Breast epithelium (tissue), 3 donors: ENCODE data around the gene CAMK1G.

Source experiments
- CTCF ChIP-seq, 3 donors: fragments of 450-650 bp; IDR thresholded peaks; one replicate each; pipeline ENCODE4 v1.5.1; 2016 to 2017; ENCODE audit warnings: antibody characterized with exemption in 3 of 3, mild to moderate bottlenecking in 3 of 3, moderate library complexity in 3 of 3
- POLR2A ChIP-seq: fragments of 450-650 bp; IDR thresholded peaks from one replicate; pipeline ENCODE4 v1.6.1; 2016; ENCODE audit warnings: antibody characterized with exemption, mild to moderate bottlenecking, moderate library complexity

GRCh38 chr1:209580577-209580976 lies 2.9 kb upstream of the CAMK1G start:
- TF ChIP-seq CTCF (IDR thresholded peaks at IDR 0.05): no peak
- no peak for TF ChIP-seq POLR2A
